Skin epidermis (tissue), 12 donors: Measurements from ENCODE around the gene GRAP2.

ENCODE experiments used
- H3K27ac ChIP-seq, 21 experiments: fragments of 200-600 bp; sonication (generic) in 11 of 21; one replicate each; pipeline ENCODE4 v1.5.0; 2020; ENCODE audit warnings: mild to moderate bottlenecking in 3 of 21, inconsistent platforms in 2 of 21, moderate library complexity in 2 of 21
- H3K4me3 ChIP-seq, 7 experiments: fragments of 200-600 bp; sonication (generic) in 2 of 7; one replicate each; pipeline ENCODE4 v1.5.0; 2020; ENCODE audit warnings: inconsistent platforms in 2 of 7, mild to moderate bottlenecking in 2 of 7, moderate library complexity in 1 of 7

The GRAP2 gene

DNA sequence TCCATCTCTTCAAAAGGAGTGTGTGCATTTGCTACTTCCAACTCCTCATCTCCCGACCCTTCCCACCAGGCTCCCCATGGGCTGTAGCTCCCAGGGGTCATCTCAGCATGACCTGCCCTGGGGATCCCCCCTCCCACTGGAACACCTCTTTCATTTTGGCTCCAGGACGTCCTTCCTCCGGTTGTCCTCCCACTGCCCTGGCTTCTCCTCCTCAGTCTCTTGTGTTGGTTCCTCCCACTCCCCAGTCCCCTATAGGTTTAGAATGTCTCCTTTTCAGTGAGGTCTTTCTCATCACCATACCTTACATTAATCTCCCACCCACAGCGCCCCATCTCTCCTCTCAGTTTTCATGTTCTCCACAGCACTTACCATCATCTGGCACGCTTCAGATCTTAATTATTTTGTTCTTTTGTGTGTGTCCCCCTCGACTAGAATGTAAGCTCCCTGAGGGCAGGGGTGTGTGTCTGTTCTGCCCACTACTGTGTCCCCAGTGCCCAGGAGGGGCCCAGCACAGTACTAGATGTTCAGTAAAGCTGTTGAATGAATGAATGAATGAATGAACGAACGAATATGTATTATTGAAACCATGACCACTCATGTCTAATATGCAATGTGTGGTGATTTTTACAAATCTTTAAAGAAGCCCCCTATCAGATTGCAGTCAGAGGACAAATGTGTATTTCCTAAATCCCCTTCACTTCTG, 57.3 kb downstream of the GRAP2 start:
- Histone ChIP-seq H3K4me3 (no peak overlapping the region), H3K27ac (no peak overlapping the region)

GRCh38 chr22:39958949-39959639, 58.2 kb downstream of the GRAP2 start:
- H3K4me3 ChIP-seq: no peak overlapping the region
- H3K27ac ChIP-seq: peak overlapping the region in 1 of 21 experiments; percentile 37

GRCh38 chr22:39959640-39960447, 59.0 kb downstream of the GRAP2 start, which contains the start of gene TMA7B:
Gene TMA7B, plus strand, starts transcription at chr22:39960397. Its CDS starts 3,978 bp downstream, at chr22:39964375.
- Histone ChIP-seq H3K27ac (peak within 1 kb of the TSS in 6 of 21 experiments; percentile 12 to 62 (median 44)), H3K4me3 (no peak within 1 kb of the TSS)

GRCh38 chr22:39960791-39961746, 60.2 kb downstream of the GRAP2 start:
- H3K27ac ChIP-seq: peak overlapping the region in 5 of 21 experiments; percentile 1 to 62 (median 51)

GRCh38 chr22:39962071-39962470, 61.2 kb downstream of the GRAP2 start:
- H3K4me3 ChIP-seq: no peak overlapping the region
- H3K27ac ChIP-seq: no peak overlapping the region

More at GRCh38 chr22:39960791-39961746, 60.2 kb downstream of the GRAP2 start:
- no peak overlapping the region for H3K4me3 ChIP-seq

- H3K4me3 ChIP-seq: no peak overlapping the region
- no peak overlapping the region for H3K27ac ChIP-seq
Measured at GRCh38 chr22:39965748-39966147, 64.9 kb downstream of the GRAP2 start.

GRCh38 chr22:39966470-39966869, 65.6 kb downstream of the GRAP2 start:
- no peak overlapping the region for H3K27ac ChIP-seq

DNA sequence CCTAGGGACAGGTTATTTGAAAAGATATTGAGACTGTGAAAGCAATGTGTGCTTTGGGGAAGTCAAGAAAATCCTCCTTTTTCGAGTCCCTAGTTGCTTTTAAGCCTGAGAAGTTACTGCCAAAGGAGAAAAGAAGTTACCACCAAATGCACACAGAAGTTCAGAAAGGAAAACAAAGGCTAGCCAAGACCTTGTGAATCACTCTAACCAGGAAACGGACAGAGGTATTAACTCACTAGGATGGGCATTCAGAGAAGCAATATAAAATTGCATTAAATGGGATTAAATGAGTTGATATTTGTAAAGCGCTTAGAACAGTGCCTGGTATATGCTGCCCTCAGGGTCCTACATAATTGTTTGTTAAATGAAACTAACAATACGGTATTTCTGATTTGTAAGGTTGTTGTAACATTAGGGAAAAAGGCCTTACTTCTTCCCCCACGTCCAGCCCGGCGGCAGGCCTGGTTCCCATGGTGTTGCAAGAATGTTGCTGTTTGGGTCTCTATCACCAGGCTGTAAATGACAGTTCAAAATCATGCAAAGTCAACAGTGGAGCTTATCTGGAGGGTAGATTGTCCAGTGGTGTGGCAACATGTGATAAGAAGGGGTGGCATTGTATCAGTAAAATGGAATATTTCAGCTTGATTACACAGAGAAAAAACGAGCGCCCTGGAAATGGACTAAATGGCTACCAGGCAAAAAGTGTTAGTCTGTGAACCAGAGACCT, 66.4 kb downstream of the GRAP2 start:
- Histone ChIP-seq H3K27ac (no peak overlapping the region), H3K4me3 (no peak overlapping the region)

More at GRCh38 chr22:39966470-39966869, 65.6 kb downstream of the GRAP2 start:
- H3K4me3 ChIP-seq: no peak overlapping the region

DNA sequence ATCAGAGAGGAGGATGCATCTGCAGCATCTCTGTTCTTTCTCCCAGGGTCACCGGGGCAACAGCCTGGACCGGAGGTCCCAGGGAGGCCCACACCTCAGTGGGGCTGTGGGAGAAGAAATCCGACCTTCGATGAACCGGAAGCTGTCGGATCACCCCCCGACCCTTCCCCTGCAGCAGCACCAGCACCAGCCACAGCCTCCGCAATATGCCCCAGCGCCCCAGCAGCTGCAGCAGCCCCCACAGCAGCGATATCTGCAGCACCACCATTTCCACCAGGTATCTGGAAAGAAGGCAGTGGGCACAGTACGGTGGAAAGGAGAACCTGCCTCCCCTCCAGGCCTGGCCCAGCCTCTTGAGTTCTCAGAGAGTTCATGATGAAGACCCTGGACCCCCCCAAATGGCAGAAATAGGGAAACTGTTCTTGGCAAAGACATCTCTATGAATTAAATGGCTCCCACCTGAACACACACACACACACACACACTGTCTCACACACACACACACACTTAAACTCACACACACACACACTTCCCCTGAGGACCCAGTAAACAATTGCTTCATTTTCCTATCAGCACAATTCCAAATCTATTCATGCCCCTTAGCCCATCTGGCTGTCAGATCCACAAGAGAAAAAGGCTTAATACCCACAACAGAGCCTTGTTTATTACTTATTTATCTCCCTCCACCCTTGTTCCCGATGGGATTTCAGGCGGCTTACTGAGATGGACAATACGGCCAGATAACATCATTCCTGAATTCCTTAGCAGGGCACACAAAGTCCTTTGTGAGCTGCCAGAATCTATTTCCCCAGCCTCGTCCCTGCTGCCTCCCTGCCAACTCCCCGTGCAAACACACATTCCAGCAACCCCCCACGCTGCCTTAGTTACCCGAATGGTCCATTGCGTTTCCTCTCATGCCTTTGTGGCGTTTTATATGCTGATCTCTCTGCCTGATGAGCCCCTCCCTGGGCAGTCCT, 67.4 kb downstream of the GRAP2 start:
- H3K4me3 ChIP-seq: no peak overlapping the region
- no peak overlapping the region for H3K27ac ChIP-seq

- H3K27ac ChIP-seq: no peak overlapping the region
Measured at GRCh38 chr22:39970742-39971141, 69.9 kb downstream of the GRAP2 start.

GRCh38 chr22:39972641-39973040, 71.8 kb downstream of the GRAP2 start:
- no peak overlapping the region for H3K4me3 ChIP-seq
- H3K27ac ChIP-seq: no peak overlapping the region

More at GRCh38 chr22:39970742-39971141, 69.9 kb downstream of the GRAP2 start:
- H3K4me3 ChIP-seq: no peak overlapping the region

- H3K27ac ChIP-seq: no peak overlapping the region
Measured at GRCh38 chr22:39973656-39974055, 72.8 kb downstream of the GRAP2 start.

DNA sequence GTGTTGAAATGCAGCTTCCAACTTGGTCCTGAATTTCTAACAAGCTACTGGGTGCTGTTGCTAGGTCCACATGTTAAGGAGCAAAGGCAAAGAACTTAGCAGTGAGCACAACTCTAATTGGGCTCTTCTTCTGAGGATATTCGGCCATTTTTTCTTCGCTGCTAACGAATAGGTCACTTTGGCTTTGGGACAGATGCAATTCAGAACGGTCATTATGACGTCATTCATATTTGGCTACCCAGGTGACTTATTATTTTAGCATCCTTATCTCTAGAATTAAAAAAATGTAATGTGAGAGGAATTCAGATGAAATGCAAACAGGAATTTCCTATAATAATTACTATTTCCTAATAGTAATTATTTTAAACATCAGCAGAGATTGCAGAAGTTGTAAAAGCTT, 73.2 kb downstream of the GRAP2 start:
- H3K27ac ChIP-seq: no peak overlapping the region
- no peak overlapping the region for H3K4me3 ChIP-seq

More at GRCh38 chr22:39973656-39974055, 72.8 kb downstream of the GRAP2 start:
- H3K4me3 ChIP-seq: no peak overlapping the region

DNA sequence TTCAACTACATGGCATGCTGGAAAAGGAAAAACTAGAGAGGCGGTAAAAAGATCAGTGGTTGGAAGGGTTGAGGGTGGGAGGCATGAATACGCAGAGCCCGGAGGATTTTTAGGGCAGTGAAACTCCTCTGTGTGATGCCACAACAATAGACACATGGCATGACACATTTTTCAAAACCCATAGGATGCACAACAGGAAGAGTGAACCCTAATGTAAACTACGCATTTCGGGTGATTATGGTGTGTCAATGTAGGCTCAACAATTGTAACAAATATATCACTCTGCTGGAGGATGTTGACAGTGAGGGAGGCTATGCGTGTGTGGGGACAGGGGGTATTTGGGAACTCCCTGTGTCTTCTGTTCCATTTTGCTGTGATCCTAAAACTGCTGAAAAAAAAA, 78.2 kb downstream of the GRAP2 start:
- no peak overlapping the region for H3K27ac ChIP-seq
- H3K4me3 ChIP-seq: no peak overlapping the region

DNA sequence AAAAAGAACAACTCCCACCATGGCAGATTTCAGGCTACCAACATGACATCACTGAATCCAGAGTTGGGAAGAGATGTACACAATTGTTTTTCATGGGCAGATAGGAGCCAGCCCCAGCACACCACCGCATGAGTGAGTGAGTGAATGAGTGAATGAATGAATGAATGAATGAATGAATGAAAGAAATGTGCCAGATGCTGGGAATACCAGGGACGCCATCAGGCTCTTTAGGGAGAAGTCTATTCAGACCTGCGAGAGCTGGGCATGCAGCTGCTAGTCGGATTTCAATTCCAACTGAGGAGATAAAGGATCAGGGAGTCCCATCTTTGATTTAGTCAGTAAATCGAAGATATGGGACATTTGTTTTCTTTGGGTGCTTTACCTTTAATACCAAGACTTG, 78.6 kb downstream of the GRAP2 start:
- no peak overlapping the region for H3K4me3 ChIP-seq
- H3K27ac ChIP-seq: no peak overlapping the region

GRCh38 chr22:39980596-39980995, 79.7 kb downstream of the GRAP2 start:
- H3K27ac ChIP-seq: no peak overlapping the region
- H3K4me3 ChIP-seq: no peak overlapping the region

- Histone ChIP-seq H3K4me3 (no peak overlapping the region), H3K27ac (no peak overlapping the region)
Measured at GRCh38 chr22:39983346-39983745, 82.5 kb downstream of the GRAP2 start.
